HepG2 (cell line): ENCODE results near the gene ECHS1. TPM values are rescaled to one million over a fixed set of nuclear protein-coding genes. Genes with fewer than 3 reads are reported as not detected.

Experiments used
- BORCS8-MEF2B ChIP-seq: sonication (generic); formaldehyde crosslinking; IDR thresholded peaks from 2 replicates; pipeline ENCODE4 v1.8.0; 2022; ENCODE audit warnings: mild to moderate bottlenecking, missing genetic modification reagents
- CBX2 ChIP-seq, 2 experiments: fragments of 200-600 bp in 1 of 2; sonication (generic); formaldehyde crosslinking in 1 of 2; IDR thresholded peaks; 2 replicates each; pipeline versions ENCODE4 v1.7.0 to v1.8.1; 2018 to 2022; ENCODE audit warnings: low read depth in 2 of 2, low read length in 1 of 2, mild to moderate bottlenecking in 1 of 2, missing genetic modification reagents in 1 of 2
- CHD4 ChIP-seq: fragments of 200-600 bp; sonication (generic); IDR thresholded peaks from 2 replicates; pipeline ENCODE4 v1.7.0; 2017; ENCODE audit warnings: mild to moderate bottlenecking, low read length, borderline replicate concordance
- FUBP1 ChIP-seq: sonication (generic); formaldehyde crosslinking; IDR thresholded peaks from 2 replicates; pipeline ENCODE4 v1.5.1; 2020; ENCODE audit warnings: missing genetic modification reagents, mild to moderate bottlenecking, borderline replicate concordance
- NCOA2 ChIP-seq: sonication (generic); formaldehyde crosslinking; IDR thresholded peaks from 2 replicates; pipeline ENCODE4 v1.8.0; 2022; ENCODE audit warnings: inconsistent platforms
- TCF12 ChIP-seq, 2 experiments: fragments of 450-650 bp in 1 of 2; sonication (generic) in 1 of 2; formaldehyde crosslinking in 1 of 2; IDR thresholded peaks; 2 replicates each; pipeline versions ENCODE4 v1.6.1 to v1.8.0; 2017 to 2022; ENCODE audit warnings: antibody characterized with exemption in 1 of 2, mild to moderate bottlenecking in 1 of 2, missing genetic modification reagents in 1 of 2, moderate library complexity in 1 of 2
- XBP1 ChIP-seq: sonication (generic); formaldehyde crosslinking; IDR thresholded peaks from 2 replicates; pipeline ENCODE4 v1.5.0; 2020; ENCODE audit warnings: missing genetic modification reagents
- ZHX2 ChIP-seq, 2 experiments: sonication (generic) in 1 of 2; formaldehyde crosslinking in 1 of 2; IDR thresholded peaks; 2 replicates each; pipeline versions ENCODE4 v1.6.1 to v1.9.0; 2014 to 2022; ENCODE audit warnings: antibody characterized with exemption in 1 of 2, borderline replicate concordance in 1 of 2, inconsistent platforms in 1 of 2, low read depth in 1 of 2, missing genetic modification reagents in 1 of 2
- ZMAT5 ChIP-seq: sonication (generic); formaldehyde crosslinking; IDR thresholded peaks from 2 replicates; pipeline ENCODE4 v1.5.0; 2020; ENCODE audit warnings: mild to moderate bottlenecking, low read depth, missing genetic modification reagents, borderline replicate concordance
- ZNF44 ChIP-seq: sonication (generic); formaldehyde crosslinking; IDR thresholded peaks from 2 replicates; pipeline ENCODE4 v1.5.1; 2020; ENCODE audit warnings: mild to moderate bottlenecking, missing genetic modification reagents
- ZNF784 ChIP-seq: sonication (generic); formaldehyde crosslinking; IDR thresholded peaks from 2 replicates; pipeline ENCODE4 v1.5.1; 2020; ENCODE audit warnings: missing genetic modification reagents, mild to moderate bottlenecking, borderline replicate concordance
- polyA plus RNA-seq, 8 experiments: library from polyadenylated mRNA; depleted of rRNA in 3 of 8; stranded (reverse) in 7 of 8; unstranded in 1 of 8; fragments of >200 nt; fragmentation: Illumina TruSeq in 4 of 8; extraction: Trizol in 4 of 8; gene quantifications; 2 replicates each; pipeline versions ENCODE4 v1.2.1 to v1.2.3, GENCODE V29; 2011 to 2016; ENCODE audit warnings: low read depth in 4 of 8, missing spikeins in 1 of 8, mixed read lengths in 1 of 8; ENCODE audit not compliant: insufficient read depth in 1 of 8
- total RNA-seq, 5 experiments: library from RNA; depleted of rRNA; stranded (reverse); fragments of >200 nt; fragmentation: Illumina TruSeq; extraction: Trizol; gene quantifications; 2 replicates each; pipeline ENCODE4 v1.2.3, GENCODE V29; 2016; ENCODE audit warnings: low read depth in 1 of 5
- TF ChIP-seq, protein P1 (sequence below): sonication (generic); formaldehyde crosslinking; IDR thresholded peaks from 2 replicates; pipeline ENCODE4 v1.5.1; 2020; ENCODE audit warnings: mild to moderate bottlenecking, missing genetic modification reagents, moderate library complexity

The ECHS1 gene
- total and polyA plus RNA-seq, 2 of the 13 experiments (the other 11 are each of a cell fraction or from before 2014, with no cell fraction given), result 32.7 to 195 TPM

DNA sequence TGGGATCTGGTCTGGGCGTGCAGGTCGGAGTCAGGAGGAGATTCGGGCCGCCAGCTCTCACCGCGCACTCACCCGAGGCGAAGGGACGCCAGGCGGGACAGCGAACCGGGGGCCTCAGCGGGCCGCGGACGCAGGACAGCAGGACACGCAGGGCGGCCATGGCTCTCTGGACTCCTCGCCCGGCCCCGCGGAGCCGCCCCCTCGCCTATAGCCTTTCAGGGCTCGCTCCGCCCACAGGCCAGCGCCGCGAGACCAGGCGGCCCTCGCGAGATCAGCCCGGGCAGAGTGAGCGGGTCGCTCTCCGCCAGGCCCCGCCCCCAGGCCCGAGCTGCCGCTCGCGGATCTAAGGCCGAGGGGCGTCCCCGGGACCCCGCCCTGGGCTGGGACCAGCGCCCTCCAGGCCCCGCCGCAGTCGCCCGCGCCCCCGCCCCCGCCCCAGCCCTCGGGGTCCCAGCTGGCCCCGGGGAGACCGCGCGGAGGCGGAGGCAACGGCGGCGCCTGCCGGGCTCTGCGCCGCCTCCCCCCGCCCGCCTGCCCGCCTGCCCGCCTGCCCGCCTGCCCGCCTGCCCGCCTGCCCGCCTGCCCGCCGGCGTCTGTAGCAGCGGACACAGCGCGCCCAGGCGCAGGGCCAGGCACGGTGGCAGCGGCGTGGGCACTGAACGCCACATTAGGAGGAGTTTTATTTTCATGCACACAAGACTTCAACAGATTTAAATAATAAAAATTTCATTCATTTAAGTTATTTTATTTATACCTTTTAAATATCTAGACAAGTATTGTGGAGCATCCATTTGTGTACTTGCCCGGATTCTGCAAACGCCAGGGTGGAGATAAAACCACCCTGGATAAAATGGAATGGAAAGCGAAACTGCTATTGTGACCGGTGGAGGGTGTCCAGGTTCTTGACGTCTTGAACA lies at the start of gene ECHS1 (continued):
- no peak for TF ChIP-seq ZNF44 (CRISPR knock-in tag)
- no peak for TF ChIP-seq XBP1 (CRISPR knock-in tag)
- TF ChIP-seq, protein P1, sequence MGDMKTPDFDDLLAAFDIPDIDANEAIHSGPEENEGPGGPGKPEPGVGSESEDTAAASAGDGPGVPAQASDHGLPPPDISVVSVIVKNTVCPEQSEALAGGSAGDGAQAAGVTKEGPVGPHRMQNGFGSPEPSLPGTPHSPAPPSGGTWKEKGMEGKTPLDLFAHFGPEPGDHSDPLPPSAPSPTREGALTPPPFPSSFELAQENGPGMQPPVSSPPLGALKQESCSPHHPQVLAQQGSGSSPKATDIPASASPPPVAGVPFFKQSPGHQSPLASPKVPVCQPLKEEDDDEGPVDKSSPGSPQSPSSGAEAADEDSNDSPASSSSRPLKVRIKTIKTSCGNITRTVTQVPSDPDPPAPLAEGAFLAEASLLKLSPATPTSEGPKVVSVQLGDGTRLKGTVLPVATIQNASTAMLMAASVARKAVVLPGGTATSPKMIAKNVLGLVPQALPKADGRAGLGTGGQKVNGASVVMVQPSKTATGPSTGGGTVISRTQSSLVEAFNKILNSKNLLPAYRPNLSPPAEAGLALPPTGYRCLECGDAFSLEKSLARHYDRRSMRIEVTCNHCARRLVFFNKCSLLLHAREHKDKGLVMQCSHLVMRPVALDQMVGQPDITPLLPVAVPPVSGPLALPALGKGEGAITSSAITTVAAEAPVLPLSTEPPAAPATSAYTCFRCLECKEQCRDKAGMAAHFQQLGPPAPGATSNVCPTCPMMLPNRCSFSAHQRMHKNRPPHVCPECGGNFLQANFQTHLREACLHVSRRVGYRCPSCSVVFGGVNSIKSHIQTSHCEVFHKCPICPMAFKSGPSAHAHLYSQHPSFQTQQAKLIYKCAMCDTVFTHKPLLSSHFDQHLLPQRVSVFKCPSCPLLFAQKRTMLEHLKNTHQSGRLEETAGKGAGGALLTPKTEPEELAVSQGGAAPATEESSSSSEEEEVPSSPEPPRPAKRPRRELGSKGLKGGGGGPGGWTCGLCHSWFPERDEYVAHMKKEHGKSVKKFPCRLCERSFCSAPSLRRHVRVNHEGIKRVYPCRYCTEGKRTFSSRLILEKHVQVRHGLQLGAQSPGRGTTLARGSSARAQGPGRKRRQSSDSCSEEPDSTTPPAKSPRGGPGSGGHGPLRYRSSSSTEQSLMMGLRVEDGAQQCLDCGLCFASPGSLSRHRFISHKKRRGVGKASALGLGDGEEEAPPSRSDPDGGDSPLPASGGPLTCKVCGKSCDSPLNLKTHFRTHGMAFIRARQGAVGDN (CRISPR knock-in tag), result peak; percentile 62
- no peak for TF ChIP-seq TCF12 (IDR thresholded peaks at IDR 0.05)
- TF ChIP-seq TCF12 (CRISPR knock-in tag; IDR thresholded peaks at IDR 0.05), result 0 out of 2 replicates have a peak, but pooled peaks have one; percentile 46
- no peak for TF ChIP-seq ZMAT5 (CRISPR knock-in tag)
- TF ChIP-seq ZNF784 (CRISPR knock-in tag), result no peak
- TF ChIP-seq FUBP1 (CRISPR knock-in tag), result no peak
- no peak for TF ChIP-seq ZHX2 (IDR thresholded peaks at IDR 0.05; ENCODE audit: low read depth)
- no peak for TF ChIP-seq ZHX2 (CRISPR knock-in tag; IDR thresholded peaks at IDR 0.05; ENCODE audit: borderline replicate concordance)
- TF ChIP-seq NCOA2 (CRISPR knock-in tag), result no peak
- no peak for TF ChIP-seq BORCS8-MEF2B (CRISPR knock-in tag)
- no peak for TF ChIP-seq CBX2 (IDR thresholded peaks at IDR 0.05; ENCODE audit: low read depth, low read length)
- no peak for TF ChIP-seq CBX2 (CRISPR knock-in tag; IDR thresholded peaks at IDR 0.05; ENCODE audit: low read depth)
- TF ChIP-seq CHD4, result no peak
